LNCaP clone FGC (cell line): ENCODE data around the gene STIM1.

Experiments
- DNase-seq: peaks from one replicate; pipeline ENCODE4 v3.0.0-alpha.2; 2011; ENCODE audit warnings: low read depth
- H3K4me3 ChIP-seq: 2 replicates; pipeline ENCODE4 v1.5.1; 2011; ENCODE audit warnings: mild to moderate bottlenecking, low read depth, low read length, control low read depth
- CTCF ChIP-seq: IDR thresholded peaks from 2 replicates; pipeline ENCODE4 v1.5.1; 2012; ENCODE audit warnings: mild to moderate bottlenecking; ENCODE audit not compliant: control insufficient read depth, insufficient read depth; ENCODE audit errors: extremely low read depth

Gene STIM1

GRCh38 chr11:3902441-3902840, 47.0 kb downstream of the STIM1 start:
- no peak for DNase-seq
- TF ChIP-seq CTCF: no peak
- no peak overlapping the region for H3K4me3 ChIP-seq

- no peak for DNase-seq
- H3K4me3 ChIP-seq: no peak overlapping the region
- no peak for TF ChIP-seq CTCF
Measured at GRCh38 chr11:3903207-3903896, 47.9 kb downstream of the STIM1 start.

- no peak for TF ChIP-seq CTCF
- no peak for DNase-seq
- H3K4me3 ChIP-seq: no peak overlapping the region
Measured at GRCh38 chr11:3904228-3904627, 48.8 kb downstream of the STIM1 start.

GRCh38 chr11:3905080-3905953, 49.9 kb downstream of the STIM1 start:
- no peak for DNase-seq
- H3K4me3 ChIP-seq: no peak overlapping the region
- no peak for TF ChIP-seq CTCF

- H3K4me3 ChIP-seq: no peak overlapping the region
- no peak for TF ChIP-seq CTCF
- no peak for DNase-seq
Measured at GRCh38 chr11:3906166-3906565, 50.7 kb downstream of the STIM1 start.

- DNase-seq: no peak
- no peak overlapping the region for H3K4me3 ChIP-seq
- TF ChIP-seq CTCF: no peak
Measured at GRCh38 chr11:3907590-3907989, 52.1 kb downstream of the STIM1 start.
